ENCODE results near the gene MRI1. TPM values are rescaled to one million over a fixed set of nuclear protein-coding genes. Genes with fewer than 3 reads are reported as not detected.

MRI1 gene
- total and polyA plus RNA-seq, 2 donors (not counting 3 experiments of a cell fraction or from before 2014, with no cell fraction given), result 56.2 to 63.2 TPM

- TF ChIP-seq CTCF (IDR thresholded peaks at IDR 0.05; ENCODE audit: extremely low read depth in 1 of 2, insufficient read depth in 1 of 2, low read depth in 1 of 2, low read length in 2 of 2), result no peak
- TF ChIP-seq POLR2AphosphoS5 (IDR thresholded peaks at IDR 0.05; ENCODE audit: insufficient read depth, low read depth, low read length), result peak; percentile 18
- TF ChIP-seq GATA2 (IDR thresholded peaks at IDR 0.05; ENCODE audit: insufficient read depth, insufficient read length, low read depth, low read length), result no peak
- no peak for TF ChIP-seq MAX (IDR thresholded peaks at IDR 0.05; ENCODE audit: insufficient read depth, insufficient read length)
- TF ChIP-seq FOS (IDR thresholded peaks at IDR 0.05; ENCODE audit: borderline replicate concordance, insufficient read depth, low read length), result no peak
- TF ChIP-seq JUN (IDR thresholded peaks at IDR 0.05; ENCODE audit: borderline replicate concordance, insufficient read depth, insufficient read length, low read depth), result no peak
- TF ChIP-seq EZH2 (IDR thresholded peaks at IDR 0.05; ENCODE audit: borderline replicate concordance, low read depth, low read length, severe bottlenecking), result no peak
- TF ChIP-seq MYC (IDR thresholded peaks at IDR 0.05; ENCODE audit: low read depth, low read length), result no peak
- TF ChIP-seq POLR2A (IDR thresholded peaks at IDR 0.05; ENCODE audit: low read depth, low read length), result peak; percentile 5
- H3K4me3 ChIP-seq (replicated peaks in 1 of 3; ENCODE audit: insufficient read depth in 1 of 3, low read depth in 1 of 3, low read length in 3 of 3), result peak within 1 kb of the TSS; percentile 72 to 97 (median 87)
- no peaks in the 10 kb centered on the region for H3K27me3 ChIP-seq (ENCODE audit: control insufficient read depth in 2 of 2, insufficient read depth in 2 of 2, low read length in 2 of 2)
- no peaks in the 10 kb centered on the region for H3K9me1 ChIP-seq (replicated peaks; ENCODE audit: control insufficient read depth, extremely low read depth, insufficient read depth, low read length)
- H3K27ac ChIP-seq (ENCODE audit: insufficient read depth, low read depth, low read length), result peak within 1 kb of the TSS; percentile 95
- ChIA-PET POLR2A (interaction anchor here (0.7 to 2.3 kb wide), 6 partner anchors 13 to 47 kb away, joined by 4 to 9 read pairs (median 5); partner anchors contain the start of gene C19orf53), CTCF (interaction anchor here (1.0 to 5.7 kb wide), 7 partner anchors 10 to 68 kb away, joined by 3 to 48 read pairs (median 7); partner anchors contain the start of genes C19orf53 and MRI1)
- H3K4me1 ChIP-seq (ENCODE audit: control insufficient read depth, extremely low read depth, insufficient read depth, low read length), result peaks cover 20% of the 10 kb centered on the region
- intact Hi-C loops (cut with micrococcal nuclease) (loop anchor here (1.0 to 2.0 kb wide), 3 partner anchors 8 to 38 kb away; partner anchors contain the start of gene C19orf53), dilution Hi-C loops (cut with MboI; ENCODE audit: extremely low pct_ligation_motif_present, low sequenced_read_pairs) (no loop called here)
- no peaks in the 10 kb centered on the region for H3K36me3 ChIP-seq (ENCODE audit: control insufficient read depth in 2 of 2, extremely low read depth in 1 of 2, insufficient read depth in 2 of 2, low read length in 2 of 2)
- peak; percentile 100 for DNase-seq (ENCODE audit: low read depth, low spot score)
- BruUV-seq (replicated peaks), result TSS peak; percentile 88
- H3K9ac ChIP-seq (replicated peaks; ENCODE audit: extremely low read depth, insufficient read depth, low read length), result peak within 1 kb of the TSS; percentile 94
- peak within 1 kb of the TSS; percentile 96 for H3K4me2 ChIP-seq (ENCODE audit: insufficient read depth, low read length)
- H2AFZ ChIP-seq (ENCODE audit: low read depth, low read length), result peak within 1 kb of the TSS; percentile 69
- H4K20me1 ChIP-seq (replicated peaks; ENCODE audit: control insufficient read depth, extremely low read depth, insufficient read depth, low read length), result no peaks in the 10 kb centered on the region
- FAIRE-seq, result peak; percentile 93
- peaks cover 10% of the 10 kb centered on the region for H3K79me2 ChIP-seq (ENCODE audit: control insufficient read depth, insufficient read depth, low read length)
- no peaks in the 10 kb centered on the region for H3K9me3 ChIP-seq (replicated peaks; ENCODE audit: control insufficient read depth, insufficient read depth, low read length)
Measured at GRCh38 chr19:13794757-13795589, 30.7 kb downstream of the MRI1 start, which contains the start of gene ZSWIM4. TSS of gene ZSWIM4 (plus strand) at chr19:13795443. CDS start at chr19:13795649, 206 bp downstream.

All from endothelial cell of umbilical vein (primary cell).